OCI-LY1 (cell line): ENCODE results near the gene BPIFB6.

Experiments used
- CTCF ChIP-seq: fragments of 200-600 bp; sonication (generic), shearing (Covaris generic); IDR thresholded peaks from 2 replicates; pipeline ENCODE4 v1.5.1; 2017; ENCODE audit warnings: mild to moderate bottlenecking, antibody characterized with exemption, low read length, moderate library complexity, mixed read lengths
- EZH2 ChIP-seq: fragments of 200-600 bp; sonication (generic), shearing (Covaris generic); IDR thresholded peaks from 2 replicates; pipeline ENCODE4 v1.8.0; 2017; ENCODE audit warnings: borderline replicate concordance, mixed run types, mild to moderate bottlenecking, antibody characterized with exemption, low read length, moderate library complexity, mixed read lengths

- TF ChIP-seq CTCF (peak; percentile 61), EZH2 (no peak)
Measured at GRCh38 chr20:33076662-33077372, 45.4 kb downstream of the BPIFB6 start.
